MM.1S (cell line): ENCODE measurements around the gene EMP3.

Experiments
- EZH2 ChIP-seq: fragments of 300-600 bp; sonication (generic); optimal IDR thresholded peaks from 2 replicates; pipeline ENCODE3; 2017; ENCODE audit warnings: low read depth, mild to moderate bottlenecking, antibody characterized with exemption, low read length, mixed read lengths
- EZH2phosphoT487 ChIP-seq: fragments of 300-600 bp; sonication (generic); IDR thresholded peaks from 2 replicates; pipeline ENCODE4 v1.6.1; 2018; ENCODE audit warnings: antibody characterized with exemption, low read length
- TF ChIP-seq, protein P1 (sequence below): fragments of 300-600 bp; sonication (generic); IDR thresholded peaks from 2 replicates; pipeline ENCODE4 v1.5.1; 2016; ENCODE audit warnings: antibody characterized with exemption, low read length, mixed read lengths

DNA sequence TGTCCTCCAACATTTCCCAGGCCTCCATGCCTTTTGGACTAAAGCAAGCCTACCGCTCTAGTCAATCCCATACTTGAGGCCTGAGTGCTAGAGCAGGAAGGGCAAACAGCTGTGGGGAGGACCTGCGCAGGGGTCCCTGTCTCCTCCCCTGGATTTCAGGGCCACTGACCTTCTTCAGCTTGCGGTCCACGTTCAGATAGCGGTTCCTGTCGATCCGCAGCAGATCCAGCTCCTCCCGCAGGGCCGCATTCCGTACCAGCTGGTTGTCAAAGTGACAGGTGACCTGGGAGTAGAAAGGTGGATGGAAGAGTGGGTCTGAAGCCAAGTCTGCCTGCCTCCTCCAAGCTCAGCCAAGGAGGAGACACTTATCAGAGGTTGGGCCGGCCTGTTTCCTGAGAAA is 14.0 kb upstream of the EMP3 start:
- TF ChIP-seq, protein P1, sequence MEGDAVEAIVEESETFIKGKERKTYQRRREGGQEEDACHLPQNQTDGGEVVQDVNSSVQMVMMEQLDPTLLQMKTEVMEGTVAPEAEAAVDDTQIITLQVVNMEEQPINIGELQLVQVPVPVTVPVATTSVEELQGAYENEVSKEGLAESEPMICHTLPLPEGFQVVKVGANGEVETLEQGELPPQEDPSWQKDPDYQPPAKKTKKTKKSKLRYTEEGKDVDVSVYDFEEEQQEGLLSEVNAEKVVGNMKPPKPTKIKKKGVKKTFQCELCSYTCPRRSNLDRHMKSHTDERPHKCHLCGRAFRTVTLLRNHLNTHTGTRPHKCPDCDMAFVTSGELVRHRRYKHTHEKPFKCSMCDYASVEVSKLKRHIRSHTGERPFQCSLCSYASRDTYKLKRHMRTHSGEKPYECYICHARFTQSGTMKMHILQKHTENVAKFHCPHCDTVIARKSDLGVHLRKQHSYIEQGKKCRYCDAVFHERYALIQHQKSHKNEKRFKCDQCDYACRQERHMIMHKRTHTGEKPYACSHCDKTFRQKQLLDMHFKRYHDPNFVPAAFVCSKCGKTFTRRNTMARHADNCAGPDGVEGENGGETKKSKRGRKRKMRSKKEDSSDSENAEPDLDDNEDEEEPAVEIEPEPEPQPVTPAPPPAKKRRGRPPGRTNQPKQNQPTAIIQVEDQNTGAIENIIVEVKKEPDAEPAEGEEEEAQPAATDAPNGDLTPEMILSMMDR: no peak
- no peak for TF ChIP-seq EZH2
- no peak for TF ChIP-seq EZH2phosphoT487
